Hematopoietic multipotent progenitor cell (in vitro differentiated cells): ENCODE results near the gene FYTTD1. TPM values are rescaled to one million over a fixed set of nuclear protein-coding genes. Genes with fewer than 3 reads are reported as not detected.

Source experiments
- DNase-seq, 3 donors: peaks; one replicate each; pipeline ENCODE4 v3.0.0-alpha.2; 2011 to 2015; ENCODE audit warnings: low read depth in 2 of 3, low spot score in 2 of 3
- total RNA-seq: library from RNA; depleted of rRNA; stranded (reverse); fragments of >200 nt; gene quantifications from one replicate; pipeline ENCODE4 v1.2.3, GENCODE V29; 2012

The FYTTD1 gene
- total RNA-seq, 1 donor, result 15.3 TPM

- no peak for DNase-seq
These were observed 40.4 kb downstream of the FYTTD1 start for GRCh38 chr3:197790033-197790432.

DNA sequence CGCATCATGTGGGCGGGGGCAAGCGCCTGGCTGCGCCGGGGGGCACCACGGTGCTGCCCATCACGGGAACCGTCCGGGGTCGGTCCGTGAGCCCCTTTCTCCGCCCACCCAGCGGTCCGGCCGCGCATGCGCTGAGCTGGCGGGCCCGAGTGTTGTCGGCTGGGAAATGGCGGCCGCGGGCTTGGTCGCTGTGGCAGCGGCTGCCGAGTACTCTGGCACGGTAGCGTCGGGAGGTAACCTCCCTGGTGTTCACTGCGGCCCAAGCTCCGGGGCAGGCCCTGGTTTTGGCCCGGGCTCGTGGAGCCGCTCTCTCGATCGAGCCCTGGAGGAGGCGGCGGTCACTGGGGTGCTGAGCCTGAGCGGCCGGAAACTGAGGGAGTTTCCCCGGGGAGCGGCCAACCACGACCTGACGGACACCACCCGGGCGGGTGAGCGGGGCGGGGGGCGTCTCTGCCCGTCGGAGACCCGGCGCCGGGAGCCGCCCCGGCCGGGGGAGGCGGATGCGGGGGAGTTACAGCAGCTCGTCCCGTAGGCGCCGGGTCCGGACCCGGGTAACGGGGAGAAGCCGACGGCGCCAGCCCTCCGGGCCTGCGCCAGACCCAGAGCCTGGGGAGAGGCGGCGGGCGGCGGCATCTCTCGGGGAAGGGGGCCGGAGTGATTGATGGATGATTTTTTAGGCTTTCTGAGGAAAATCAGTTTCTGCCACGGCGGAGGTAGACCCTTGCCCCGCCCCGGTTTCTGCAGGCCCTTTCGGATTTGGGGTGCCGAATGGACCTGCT lies 41.6 kb downstream of the FYTTD1 start, which contains the start of gene LRCH3:
Gene LRCH3, plus strand, starts transcription at position 142 of the 779 bp plus-strand sequence. Its CDS starts 25 bp downstream, at position 167.
- DNase-seq, result peak; percentile 63 to 88 (median 84)

DNA sequence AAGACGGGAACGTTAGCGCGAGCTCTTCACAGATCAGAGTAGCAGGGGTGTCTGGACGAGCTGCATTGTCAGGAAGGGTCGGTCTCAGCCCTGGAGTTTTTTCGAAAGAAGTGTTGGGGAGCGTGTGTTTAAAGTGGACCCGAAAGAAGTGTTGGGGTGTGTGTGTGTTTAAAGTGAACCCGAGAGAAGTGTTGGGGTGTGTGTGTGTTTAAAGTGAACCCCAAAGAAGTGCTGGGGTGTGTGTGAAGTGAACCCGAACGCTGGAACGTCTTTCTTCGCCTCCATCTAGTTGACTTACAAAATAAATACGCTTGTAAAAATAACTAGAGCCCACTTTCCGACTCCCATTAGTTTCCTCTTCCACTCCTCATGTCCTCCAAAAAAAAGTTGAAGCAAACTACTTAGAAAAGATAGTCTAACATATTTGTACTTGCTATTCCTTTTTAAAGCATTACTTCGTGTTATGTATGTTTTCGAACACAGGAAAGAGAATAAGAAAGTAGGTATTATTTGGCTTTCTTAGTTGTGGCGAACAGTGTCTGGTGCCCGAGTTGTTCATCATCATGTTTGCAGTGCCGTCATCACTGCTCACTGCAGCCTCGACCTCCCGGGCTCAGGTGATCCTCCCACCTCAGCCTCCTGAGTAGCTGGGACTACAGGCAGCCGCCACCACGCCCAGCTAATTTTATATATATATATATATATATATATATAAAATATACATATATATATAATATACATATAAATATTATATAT lies 42.4 kb downstream of the FYTTD1 start:
- DNase-seq, result peak in 2 of 3 donors; percentile 7 to 43

- peak in 2 of 3 donors; percentile 32 to 33 for DNase-seq
These were observed 43.6 kb downstream of the FYTTD1 start for GRCh38 chr3:197793247-197793646.

DNA sequence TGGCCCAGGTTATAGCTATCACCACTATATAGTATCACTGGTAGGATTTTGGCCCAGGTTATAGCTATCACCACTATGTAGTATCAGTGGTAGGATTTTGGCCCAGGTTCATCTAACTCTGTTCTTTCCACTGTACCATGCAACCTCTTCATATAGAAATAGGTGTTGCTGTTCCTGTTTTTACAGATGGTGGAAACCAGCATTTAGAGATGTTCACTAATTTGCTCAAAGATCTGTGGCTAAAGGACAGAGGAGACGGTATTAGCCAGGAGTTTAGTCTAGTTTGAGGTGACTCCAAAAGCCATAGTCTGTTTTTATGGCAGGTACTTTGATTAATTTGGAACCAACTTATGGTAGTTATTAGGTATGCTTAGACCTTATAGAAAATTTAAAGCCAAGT lies 44.4 kb downstream of the FYTTD1 start:
- no peak for DNase-seq

DNA sequence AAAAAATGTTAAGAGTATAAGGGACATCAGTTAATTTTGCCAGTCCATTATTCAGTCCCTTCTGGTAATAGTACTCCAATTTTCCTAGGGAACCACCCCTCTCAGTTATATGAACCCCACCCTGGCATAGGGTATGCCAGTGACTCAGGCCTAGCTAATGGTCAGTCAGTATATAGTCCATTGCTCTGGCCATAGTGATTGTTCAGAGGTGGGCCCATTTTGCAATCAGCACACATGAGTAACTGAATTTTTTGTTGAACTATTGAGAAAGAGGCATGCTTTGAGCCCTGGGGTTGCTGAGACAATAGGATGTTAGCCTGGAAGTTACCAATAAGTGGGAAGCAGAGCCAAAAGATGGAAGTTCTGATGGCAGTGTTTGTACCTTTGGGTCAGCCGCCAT lies 45.5 kb downstream of the FYTTD1 start:
- DNase-seq, result no peak

DNA sequence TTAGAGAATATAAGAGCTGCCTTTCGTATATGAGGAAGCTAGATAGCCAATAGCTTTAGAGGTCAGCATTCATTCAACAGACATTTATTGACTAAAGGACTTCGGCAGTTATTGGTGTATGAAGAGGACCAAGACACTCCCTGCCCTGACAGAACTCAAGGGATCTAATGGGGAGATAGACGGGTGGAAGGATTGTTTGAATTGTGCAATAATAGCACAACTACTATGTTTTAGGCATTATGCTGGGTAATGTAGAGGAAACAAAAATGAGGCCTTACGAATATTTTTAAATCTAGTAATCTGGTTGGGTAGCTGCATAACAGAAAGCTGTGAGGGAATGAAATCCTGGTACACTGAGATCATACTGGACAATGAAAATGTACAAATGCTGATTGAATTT lies 46.4 kb downstream of the FYTTD1 start:
- DNase-seq, result no peak

DNA sequence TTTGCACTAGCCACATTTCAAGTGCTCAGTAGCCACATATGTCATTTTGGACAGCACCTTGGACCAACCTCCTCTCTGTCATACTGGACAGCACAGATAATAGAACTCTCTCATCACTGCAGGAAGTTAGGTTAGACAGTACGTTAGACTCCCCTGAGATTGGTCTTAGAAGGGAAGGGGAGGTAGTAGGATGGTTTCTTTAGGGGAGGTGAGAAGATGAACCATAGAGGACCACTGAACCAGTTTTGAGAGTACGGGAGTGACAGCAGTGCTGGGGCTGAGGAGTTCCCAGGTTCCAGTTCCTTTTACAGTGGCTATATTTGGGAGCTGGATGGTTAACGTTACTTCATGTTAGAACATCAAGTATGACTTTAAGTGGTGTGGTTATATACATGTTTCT lies 49.2 kb downstream of the FYTTD1 start:
- DNase-seq, result no peak

- no peak for DNase-seq
These were observed 50.7 kb downstream of the FYTTD1 start for GRCh38 chr3:197800379-197800778.

GRCh38 chr3:197801891-197802778 lies 52.5 kb downstream of the FYTTD1 start:
- DNase-seq, result peak in 2 of 3 donors; percentile 54 to 61

GRCh38 chr3:197802779-197803459 lies 53.2 kb downstream of the FYTTD1 start:
- peak in 2 of 3 donors; percentile 17 to 29 for DNase-seq

DNA sequence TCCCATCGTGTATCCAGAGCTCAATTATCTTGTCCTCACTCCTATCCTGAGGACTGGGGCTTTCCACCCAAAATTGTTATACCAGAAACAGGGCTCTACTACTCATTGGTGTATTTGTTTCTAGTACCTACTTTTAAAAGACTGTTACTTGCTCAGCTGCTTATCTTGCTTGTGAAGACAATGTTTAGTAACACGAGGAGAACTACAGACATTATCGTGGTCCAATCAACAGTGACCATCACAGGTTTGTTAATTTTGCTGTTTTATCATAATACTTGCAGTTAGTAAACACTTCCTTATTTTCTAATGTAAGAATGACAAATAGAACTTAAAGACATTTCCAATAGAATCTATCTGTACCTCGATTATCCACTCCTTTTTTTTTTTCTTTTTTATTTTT lies 54.8 kb downstream of the FYTTD1 start:
- no peak for DNase-seq

DNA sequence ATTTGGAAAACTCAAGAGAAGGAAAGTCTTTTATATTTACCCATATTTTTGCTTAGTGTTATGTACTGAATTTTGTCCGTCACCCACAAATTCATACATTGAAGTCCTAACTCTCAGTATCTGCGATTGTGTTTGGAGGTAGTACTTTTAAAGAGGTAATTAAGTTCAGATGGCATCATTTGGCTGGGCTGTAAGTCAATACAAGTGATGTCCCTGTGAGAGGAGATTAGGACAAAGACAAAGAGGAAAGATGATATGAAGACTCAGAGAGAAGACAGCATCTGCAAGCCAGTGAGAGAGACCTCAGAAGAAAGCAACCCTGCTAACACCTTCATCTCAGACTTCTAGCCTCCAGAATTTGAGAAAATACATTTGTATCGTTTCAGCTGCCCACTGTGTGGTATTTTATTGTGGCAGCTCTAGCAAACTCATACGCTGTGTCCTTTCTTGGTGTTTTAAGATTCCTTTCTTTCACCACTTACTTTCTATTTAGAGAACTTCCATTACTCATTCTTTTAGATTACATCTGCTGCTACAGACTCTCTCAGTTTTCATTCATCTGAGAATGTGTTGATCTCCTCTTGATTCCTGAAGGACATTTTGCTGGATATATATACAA lies 58.4 kb downstream of the FYTTD1 start:
- no peak for DNase-seq

DNA sequence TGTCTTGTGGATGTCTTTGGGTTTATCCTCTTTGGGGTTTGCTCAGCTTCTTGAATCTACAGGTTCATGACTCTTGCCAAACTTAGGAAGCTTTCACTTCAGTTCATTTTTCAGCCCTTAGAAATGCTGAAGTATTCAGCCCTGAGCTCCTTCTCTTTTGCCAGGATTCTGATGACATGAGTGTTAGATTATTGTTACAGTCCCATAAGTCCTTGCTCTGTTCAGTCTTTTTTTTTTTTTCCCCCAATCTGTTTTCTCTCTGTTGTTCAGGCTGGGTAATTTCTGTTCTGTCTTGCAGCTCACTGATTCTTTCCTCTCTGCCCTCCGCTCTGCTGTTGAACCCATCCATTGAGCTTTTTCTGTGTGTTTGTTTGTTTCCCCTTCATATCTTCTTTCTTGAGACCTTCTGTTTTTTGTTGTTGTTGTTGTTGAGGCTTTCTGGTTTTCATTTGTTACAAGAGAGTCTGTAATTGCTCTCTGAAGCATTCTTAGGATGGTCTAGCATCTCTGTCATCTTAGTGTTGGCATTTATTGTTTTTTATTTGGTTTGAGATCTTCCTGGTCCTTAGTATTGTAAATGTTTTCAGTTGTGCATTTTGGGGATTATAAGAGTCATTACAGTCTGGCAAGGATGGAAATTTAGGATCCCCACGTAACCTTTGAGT lies 59.8 kb downstream of the FYTTD1 start:
- DNase-seq, result no peak

DNA sequence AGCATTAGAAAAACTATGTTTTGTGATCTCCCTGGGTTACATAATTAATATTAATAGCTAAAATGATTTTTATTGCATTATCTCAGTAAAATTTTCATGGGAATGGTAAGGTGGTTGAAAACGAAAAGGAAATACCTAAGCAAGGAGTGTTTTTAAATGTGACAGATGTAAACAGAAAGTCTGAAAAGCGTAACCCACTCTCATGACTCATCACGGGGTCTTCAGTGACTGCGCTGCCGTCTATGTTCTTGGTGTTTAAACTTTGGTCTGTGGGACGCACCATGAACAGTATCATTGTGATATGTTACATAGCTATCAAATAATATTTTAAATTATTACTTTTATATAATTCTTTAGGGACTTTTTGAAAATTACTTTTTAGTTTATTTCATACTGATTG lies 61.2 kb downstream of the FYTTD1 start:
- no peak for DNase-seq

- DNase-seq, result no peak
These were observed 61.7 kb downstream of the FYTTD1 start for GRCh38 chr3:197811343-197811742.

DNA sequence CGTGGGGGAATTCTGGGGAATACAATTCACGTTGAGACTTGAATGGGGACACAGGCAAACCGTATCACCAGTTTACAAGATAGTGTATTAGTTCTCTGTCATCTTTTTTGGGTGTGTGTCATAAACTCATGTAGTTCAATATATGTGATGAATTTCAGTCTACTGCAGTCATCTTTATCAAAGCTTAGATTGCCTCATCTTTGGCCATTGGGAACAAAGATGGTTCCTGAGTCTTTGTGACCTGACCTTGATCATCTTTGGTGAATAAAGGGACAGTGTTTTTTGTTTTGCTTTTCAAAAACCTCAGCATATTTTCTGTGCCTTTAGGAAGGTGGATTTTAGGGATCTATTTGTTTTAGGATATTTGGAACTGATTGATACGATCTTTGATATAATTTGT lies 64.7 kb downstream of the FYTTD1 start:
- no peak for DNase-seq

- no peak for DNase-seq
These were observed 71.1 kb downstream of the FYTTD1 start for GRCh38 chr3:197820550-197821335.
